Measurements from ENCODE around the gene FUT3. TPM values are rescaled to one million over a fixed set of nuclear protein-coding genes. Genes with fewer than 3 reads are reported as not detected.

FUT3 gene
- total and polyA plus RNA-seq, 9 of the 15 experiments (the other 6 are each of a cell fraction or from before 2014, with no cell fraction given): 0.09 TPM; not detected in 8

- TF ChIP-seq ZBTB33 (CRISPR knock-in tag; IDR thresholded peaks at IDR 0.05) (peak; percentile 83), FOSL1 (tag; conservative IDR thresholded peaks at IDR 0.05) (peak; percentile 59), ZBED1 (IDR thresholded peaks at IDR 0.05) (peak; percentile 76; the same call in 1 of the 2 replicates), HNRNPL (IDR thresholded peaks at IDR 0.05; ENCODE audit: low read depth, low read length) (peak; percentile 97), POLR2A (conservative IDR thresholded peaks at IDR 0.05) (no peak), ZNF431 (CRISPR knock-in tag; IDR thresholded peaks at IDR 0.05) (0 out of 2 replicates have a peak, but pooled peaks have one; percentile 31), HDGF (IDR thresholded peaks at IDR 0.05) (peak; percentile 68; the same call in 1 of the 2 replicates), SRSF1 (IDR thresholded peaks at IDR 0.05; ENCODE audit: low read depth, low read length) (no peak), STAT6 (CRISPR knock-in tag; IDR thresholded peaks at IDR 0.05) (0 out of 2 replicates have a peak, but pooled peaks have one; percentile 30), E2F5 (CRISPR knock-in tag; IDR thresholded peaks at IDR 0.05) (0 out of 2 replicates have a peak, but pooled peaks have one; percentile 14), ZNF740 (CRISPR knock-in tag; IDR thresholded peaks at IDR 0.05) (peak; percentile 47; the same call in 1 of the 2 replicates), ZNF740 (tag; IDR thresholded peaks at IDR 0.05) (no peak), ZNF639 (CRISPR knock-in tag; conservative IDR thresholded peaks at IDR 0.05 in 1 of 2, IDR thresholded peaks at IDR 0.05 in 1 of 2) (peak in 1 of 2 experiments; percentile 93; a peak in 2 of 4 replicates), ZBTB2 (IDR thresholded peaks at IDR 0.05) (peak; percentile 89), TAF1 (IDR thresholded peaks at IDR 0.05; ENCODE audit: control insufficient read depth, extremely low read depth, insufficient read depth, low read length, severe bottlenecking) (peak; percentile 18), ZFP36 (IDR thresholded peaks at IDR 0.05; ENCODE audit: low read depth, low read length, partially characterized antibody) (no peak)
Measured at GRCh38 chr19:5799247-5800241, 51.7 kb downstream of the FUT3 start (continued).

All from K562 (cell line).